Fibroblast of skin of left quadriceps (primary cell): ENCODE measurements around the gene C6orf47.
A peak's percentile ranks its signal among the peaks of the same experiment; 100 is the strongest.

Experiments used
- DNase-seq, 2 experiments: peaks; one replicate each; pipeline ENCODE4 v3.0.0-alpha.2; 2013; ENCODE audit warnings: low read depth in 2 of 2

C6orf47 gene

DNA sequence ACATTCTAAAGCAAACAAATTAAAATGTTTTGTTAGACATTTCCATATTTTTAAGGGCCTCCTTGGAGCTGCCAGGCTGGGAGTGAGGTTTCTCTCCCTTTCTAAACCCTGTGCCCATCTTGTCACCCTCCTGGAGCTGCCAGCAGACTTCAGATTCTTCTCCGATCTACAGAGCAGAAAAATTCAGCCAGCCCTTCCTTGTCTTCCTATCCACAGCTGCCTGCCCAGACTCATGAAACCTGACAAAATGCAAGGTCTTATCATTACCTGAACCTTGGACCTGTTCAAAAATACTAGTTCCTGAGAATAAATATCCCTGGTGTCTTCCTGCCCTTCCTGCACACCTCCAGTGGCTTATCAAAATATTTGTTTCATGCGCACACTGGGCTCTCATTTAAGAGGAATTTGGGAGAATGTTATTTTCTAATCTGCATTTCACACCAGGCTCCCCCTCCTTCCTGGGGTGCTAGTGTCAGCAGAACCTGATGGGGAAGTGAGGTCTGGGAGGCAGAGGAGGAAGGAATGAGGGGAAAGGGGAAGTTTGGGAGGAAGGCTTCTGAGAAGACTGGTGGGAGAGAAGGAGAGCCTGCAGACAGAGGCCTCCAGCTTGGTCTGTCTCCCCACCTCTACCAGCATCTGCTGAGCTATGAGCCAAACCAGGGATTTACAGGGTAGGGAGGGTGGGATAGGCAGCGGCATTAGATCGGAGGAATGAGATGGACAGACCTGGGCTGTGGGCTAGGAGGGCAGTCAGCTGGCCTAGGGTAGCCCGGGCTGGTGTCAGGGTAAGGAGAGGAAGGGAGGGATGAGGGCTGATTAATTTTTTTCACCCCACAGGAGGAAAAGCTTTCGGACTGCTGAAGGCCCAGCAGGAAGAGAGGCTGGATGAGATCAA lies 45.6 kb downstream of the C6orf47 start, which contains the start of gene AIF1:
AIF1 (plus strand) TSS at position 551 of the 895 bp plus-strand sequence; CDS start at position 647, 96 bp downstream.
- no peak for DNase-seq

DNA sequence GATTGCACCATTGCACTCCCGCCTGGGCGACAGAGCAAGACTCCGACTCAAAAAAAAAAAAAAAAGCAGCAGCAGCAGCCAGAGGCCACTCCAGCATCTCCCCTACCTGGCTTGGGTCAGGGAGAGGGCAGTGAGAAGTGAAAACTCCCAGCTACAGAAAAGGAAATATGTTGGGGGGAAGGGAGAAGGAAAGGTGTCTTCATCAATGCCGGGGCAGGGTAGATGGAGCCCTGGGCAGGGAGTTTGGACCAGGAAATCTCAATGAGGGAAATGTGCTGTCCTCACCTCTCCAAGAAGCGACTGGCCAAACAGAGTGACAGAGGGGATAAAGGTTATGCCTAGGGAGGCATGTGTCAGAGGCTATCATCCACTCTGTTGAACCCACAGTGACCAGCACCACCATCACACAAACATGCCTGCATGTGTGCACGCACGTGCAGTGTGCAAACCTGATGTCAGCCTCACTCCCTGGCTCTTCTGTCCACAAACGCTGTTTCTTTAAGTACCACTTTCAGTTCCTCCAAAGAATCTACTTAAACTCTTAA lies 46.4 kb downstream of the C6orf47 start:
- no peak for DNase-seq

DNA sequence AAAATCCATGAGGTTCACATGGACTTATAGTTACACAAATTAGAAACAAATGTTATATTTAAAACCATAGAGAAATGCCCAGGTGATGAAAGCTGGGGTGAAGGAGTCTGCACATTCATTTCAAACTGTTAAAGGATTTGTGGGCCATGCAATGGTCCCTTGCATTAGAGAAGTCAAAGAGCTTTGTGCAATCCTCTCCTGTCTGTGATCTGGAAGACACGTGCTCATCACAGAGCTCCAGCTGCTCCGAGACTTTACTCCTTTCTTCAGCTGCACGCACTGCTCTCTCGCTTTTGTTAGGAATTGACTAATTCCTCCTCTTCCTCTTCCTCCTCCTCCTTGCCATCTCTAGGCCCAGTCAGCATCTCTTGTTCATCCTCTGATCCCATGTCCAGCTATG lies 49.6 kb downstream of the C6orf47 start:
- DNase-seq, result peak; percentile 50 to 53

DNA sequence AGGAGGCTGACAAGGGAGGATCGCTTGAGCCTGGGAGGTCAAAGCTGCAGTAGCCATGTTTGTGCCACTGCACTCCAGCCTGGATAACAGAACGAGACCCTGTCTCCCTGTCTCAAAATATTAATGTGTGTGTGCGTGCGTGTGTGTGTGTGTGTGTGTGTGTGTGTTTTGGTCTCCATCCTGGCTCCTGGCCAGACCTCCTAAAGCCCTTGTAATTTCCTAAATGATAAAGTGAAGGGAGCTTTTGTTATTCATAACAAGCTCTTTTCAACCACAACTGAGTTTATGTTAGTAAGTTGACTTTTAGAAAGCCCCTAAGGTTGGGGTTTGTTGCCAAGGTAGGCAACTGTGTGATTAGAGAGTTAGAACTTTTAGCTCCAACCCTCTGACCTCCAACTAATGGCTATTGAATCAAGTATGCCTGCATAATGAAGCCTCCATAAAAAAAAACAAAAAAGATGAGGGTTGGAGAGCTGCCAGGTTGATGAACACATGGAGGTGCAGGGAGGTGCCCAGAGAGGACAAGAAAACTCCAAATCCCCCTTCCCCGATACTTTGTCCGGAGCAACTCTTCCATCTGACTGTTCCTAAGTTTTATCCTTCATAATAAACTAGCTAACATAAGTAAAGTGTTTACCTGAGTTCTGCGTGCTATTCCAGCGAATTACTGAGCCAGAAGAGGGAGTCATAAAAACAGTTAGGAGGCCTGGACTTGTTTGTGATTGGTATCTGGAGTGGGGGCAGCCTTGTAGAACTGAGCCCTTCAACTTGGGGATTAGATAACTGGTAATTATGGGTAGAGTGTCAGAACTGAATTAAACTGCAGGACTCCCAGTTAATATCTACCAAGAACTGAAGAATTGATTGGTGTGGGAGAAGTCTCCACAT lies 50.8 kb downstream of the C6orf47 start:
- DNase-seq, result no peak
